Mesenteric fat pad (tissue), 1 donor: Measurements from ENCODE around the gene MCM10. TPM values are rescaled to one million over a fixed set of nuclear protein-coding genes. Genes with fewer than 3 reads are reported as not detected.

Experiments used
- DNase-seq: peaks from one replicate; pipeline ENCODE4 v3.0.0-alpha.2; 2020; ENCODE audit warnings: low spot score
- total RNA-seq: library from RNA; stranded (reverse); fragmentation: NEBNext Ultra II Directional; extraction: Animal tissue kit (Norgen Biotek cat#: 25700); gene quantifications from one replicate; pipeline ENCODE4 v1.2.1, GENCODE V29; 2021
- donor health status: DM: yes; HTN: yes; CAD: no.

The MCM10 gene
- total RNA-seq, 1 donor from 2014 or later = 1.2 TPM

DNA sequence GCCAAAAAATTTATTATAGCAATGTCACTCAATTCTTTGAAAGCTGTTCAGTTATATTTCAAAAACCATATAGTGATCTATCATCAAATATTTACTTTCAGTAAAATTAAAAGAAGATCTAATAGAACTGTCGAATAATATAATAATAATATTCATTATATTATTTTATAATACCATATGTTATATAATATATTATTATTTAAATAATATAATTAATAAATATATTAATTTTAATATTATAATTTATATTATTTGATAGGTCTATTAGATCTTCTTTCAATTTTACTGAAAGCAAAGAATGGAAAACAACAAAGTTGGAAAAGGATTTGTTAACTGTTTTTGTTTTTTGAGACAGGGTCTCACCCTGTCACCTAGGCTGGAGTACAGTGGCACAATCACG is 95.3 kb downstream of the MCM10 start:
- DNase-seq = no peak

DNA sequence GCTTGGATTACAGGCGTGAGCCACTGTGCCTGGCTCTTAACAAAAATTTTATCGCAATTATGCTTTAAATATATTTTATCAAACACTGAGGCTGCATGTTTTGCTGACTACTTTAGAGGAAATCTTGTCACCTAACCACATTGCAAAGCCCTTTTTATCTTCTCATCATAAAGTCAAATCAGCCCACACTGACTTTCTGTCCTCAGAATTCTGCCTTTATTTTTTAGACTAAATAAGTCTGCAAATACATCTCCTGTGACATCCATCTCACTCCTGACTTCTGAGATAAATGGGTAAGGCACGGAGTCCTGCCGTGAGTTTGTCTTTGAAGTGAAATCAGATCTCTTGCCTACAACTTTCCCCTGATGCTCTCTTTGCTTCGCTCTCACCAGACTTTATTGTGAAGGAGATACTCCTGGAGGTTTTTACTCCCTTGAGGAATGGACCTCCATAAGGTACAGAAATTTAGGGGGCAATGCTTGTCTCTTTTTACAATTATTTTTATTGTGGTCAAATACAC is 96.3 kb downstream of the MCM10 start:
- no peak for DNase-seq

Other genes with a start within 250 kb of the MCM10 start
- 122 TPM for gene CCDC3, start 159.8 kb upstream of the MCM10 start, total RNA-seq
- gene OPTN, start 61.4 kb upstream of the MCM10 start, total RNA-seq = 116 TPM
- not detected for gene UCMA, start 72.8 kb downstream of the MCM10 start, total RNA-seq
- 44.1 TPM for gene PHYH, start 138.5 kb downstream of the MCM10 start, total RNA-seq
- gene SEPHS1, start 186.7 kb downstream of the MCM10 start, total RNA-seq = 38.0 TPM